ENCODE results near the gene IFI27L1. TPM values are rescaled to one million over a fixed set of nuclear protein-coding genes. Genes with fewer than 3 reads are reported as not detected.
A peak's percentile ranks its signal among the peaks of the same experiment; 100 is the strongest.

Gene IFI27L1
- total and polyA plus RNA-seq, 2 of the 13 experiments (the other 11 are each of a cell fraction or from before 2014, with no cell fraction given) = 11.9 to 19.0 TPM

- TF ChIP-seq AHR (CRISPR knock-in tag; IDR thresholded peaks at IDR 0.05) (no peak), ATF4 (CRISPR knock-in tag; IDR thresholded peaks at IDR 0.05) (no peak), ZNF780A (CRISPR knock-in tag; IDR thresholded peaks at IDR 0.05) (no peak), ZNF20 (CRISPR knock-in tag; IDR thresholded peaks at IDR 0.05) (no peak), ZFP36L2 (CRISPR knock-in tag; IDR thresholded peaks at IDR 0.05) (no peak), ZUFSP (CRISPR knock-in tag; IDR thresholded peaks at IDR 0.05; ENCODE audit: borderline replicate concordance) (no peak), THYN1 (CRISPR knock-in tag; IDR thresholded peaks at IDR 0.05; ENCODE audit: borderline replicate concordance, low read depth) (no peak), MED1 (CRISPR knock-in tag; IDR thresholded peaks at IDR 0.05) (0 out of 2 replicates have a peak, but pooled peaks have one; percentile 44), SALL2 (CRISPR knock-in tag; IDR thresholded peaks at IDR 0.05) (no peak), ELF3 (CRISPR knock-in tag; IDR thresholded peaks at IDR 0.05) (peak; percentile 45; the same call in 1 of the 2 replicates), CERS6 (CRISPR knock-in tag; IDR thresholded peaks at IDR 0.05) (no peak), ZNF687 (CRISPR knock-in tag; IDR thresholded peaks at IDR 0.05) (no peak), ZNF430 (CRISPR knock-in tag; IDR thresholded peaks at IDR 0.05) (no peak), ZNF800 (CRISPR knock-in tag; IDR thresholded peaks at IDR 0.05) (no peak), ZNF331 (CRISPR knock-in tag; IDR thresholded peaks at IDR 0.05) (0 out of 2 replicates have a peak, but pooled peaks have one; percentile 17), TMF1 (CRISPR knock-in tag; IDR thresholded peaks at IDR 0.05; ENCODE audit: low read depth) (no peak), E2F2 (CRISPR knock-in tag; IDR thresholded peaks at IDR 0.05; ENCODE audit: borderline replicate concordance) (no peak), TEAD2 (CRISPR knock-in tag; IDR thresholded peaks at IDR 0.05) (no peak), ZNF484 (CRISPR knock-in tag; IDR thresholded peaks at IDR 0.05; ENCODE audit: borderline replicate concordance, low read depth) (no peak), ZNF343 (CRISPR knock-in tag; IDR thresholded peaks at IDR 0.05) (no peak)
Observed at GRCh38 chr14:94059998-94060397, 21.1 kb upstream of the IFI27L1 start (continued).
